UCSD-AML1 (cell line): ENCODE measurements around the gene STAMBP.
"Not testable (repeated sequence)": the region's sequence is repeated elsewhere in the genome, so short reads cannot be mapped to it uniquely, and the experiment has no call there.

ENCODE experiments used
- DNase-seq: peaks from one replicate; lab custom pipeline; 2025; ENCODE audit not compliant: unreplicated experiment; lab: John Stamatoyannopoulos, UW

Gene STAMBP

GRCh38 chr2:73885406-73885805 lies 56.6 kb downstream of the STAMBP start:
- DNase-seq = no peak

- DNase-seq = no peak
These were observed 57.6 kb downstream of the STAMBP start for GRCh38 chr2:73886357-73886756.

GRCh38 chr2:73887596-73888353 lies 59.0 kb downstream of the STAMBP start:
- DNase-seq = not testable (repeated sequence)

DNA sequence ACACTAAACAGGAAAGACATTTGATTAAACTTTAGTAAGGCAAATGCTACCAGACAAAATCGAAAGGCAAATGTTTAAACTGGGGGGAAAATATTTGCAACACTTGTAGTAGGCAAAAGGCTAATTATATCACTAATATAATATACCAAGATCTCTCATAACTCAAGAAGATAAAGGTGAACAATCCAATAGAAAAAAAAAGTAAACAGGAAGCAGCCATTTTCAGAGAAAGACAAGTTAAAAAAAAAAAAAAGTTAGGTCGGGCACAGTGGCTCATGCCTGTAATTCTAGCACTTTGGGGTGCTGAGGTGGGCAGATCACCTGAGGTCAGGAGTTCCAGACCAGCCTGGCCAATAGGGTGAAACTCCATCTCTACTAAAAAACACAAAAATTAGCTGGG lies 59.6 kb downstream of the STAMBP start:
- no peak for DNase-seq

- DNase-seq = no peak
These were observed 60.4 kb downstream of the STAMBP start for GRCh38 chr2:73889206-73889605.

DNA sequence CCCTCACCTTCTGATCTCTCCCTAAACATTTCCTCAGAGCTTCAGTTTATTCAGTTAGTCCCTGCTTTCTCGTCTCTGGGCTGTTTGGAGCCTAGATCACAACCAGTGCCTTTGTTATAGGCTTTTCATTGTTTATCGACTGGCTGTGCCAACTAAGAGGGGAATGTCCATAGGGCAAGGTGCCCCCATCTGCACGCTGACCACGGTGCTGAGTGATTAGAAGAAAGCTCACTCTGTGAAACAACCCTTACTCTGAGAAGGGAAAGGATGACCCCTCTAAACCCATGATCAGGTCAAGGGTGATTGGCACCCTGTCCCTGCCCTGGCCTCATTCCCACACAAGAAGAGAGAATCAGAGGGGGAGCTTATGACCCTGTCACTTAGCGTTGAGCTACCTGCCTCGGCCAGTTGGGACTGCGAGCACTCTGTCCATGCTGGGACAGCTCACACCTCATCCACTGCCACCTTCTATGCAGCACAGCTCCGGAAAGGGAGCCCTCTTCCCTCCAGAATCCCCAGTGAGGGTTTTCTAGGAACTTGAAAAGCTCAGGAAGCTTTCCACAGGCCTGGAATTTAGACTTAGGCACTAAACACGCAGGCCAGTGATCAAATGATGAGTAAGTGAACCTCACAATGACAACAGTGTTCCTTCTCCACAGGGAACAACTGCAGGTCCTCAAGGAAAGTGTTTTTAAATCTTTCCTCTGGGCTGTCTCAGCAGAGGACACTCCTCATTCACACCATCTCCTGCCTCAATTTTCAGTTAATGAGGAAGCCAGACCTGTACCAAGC lies 61.7 kb downstream of the STAMBP start:
- DNase-seq = no peak

DNA sequence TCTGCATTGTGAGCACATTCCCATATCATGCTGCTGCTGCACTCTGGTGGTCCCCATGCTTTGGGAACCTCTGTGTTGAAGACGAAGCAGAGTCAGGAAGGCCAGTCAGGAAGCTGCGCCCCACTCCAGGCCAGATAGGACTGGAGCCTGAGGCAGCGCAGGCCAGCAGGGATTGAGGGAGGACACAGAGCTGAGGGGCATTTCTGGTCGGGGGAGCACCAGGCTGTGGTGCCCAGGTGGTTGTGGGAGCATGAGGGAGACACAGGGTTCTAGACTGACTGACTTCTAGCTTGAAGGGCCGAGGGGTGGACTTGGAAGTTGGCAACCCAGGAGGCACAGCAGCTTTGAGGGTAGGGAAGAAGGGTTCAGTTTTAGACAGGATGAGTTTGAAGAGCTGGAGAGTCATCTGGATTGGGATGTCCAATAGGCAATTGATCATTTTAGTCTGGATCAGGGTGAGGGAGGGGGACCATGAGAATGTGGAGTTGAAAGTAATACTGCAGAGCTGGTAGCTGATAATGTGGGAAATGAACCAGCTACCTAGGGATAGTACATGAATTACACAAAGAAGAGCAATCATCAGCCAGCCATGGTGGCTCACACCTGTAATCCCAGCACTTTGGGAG lies 62.6 kb downstream of the STAMBP start:
- no peak for DNase-seq

DNA sequence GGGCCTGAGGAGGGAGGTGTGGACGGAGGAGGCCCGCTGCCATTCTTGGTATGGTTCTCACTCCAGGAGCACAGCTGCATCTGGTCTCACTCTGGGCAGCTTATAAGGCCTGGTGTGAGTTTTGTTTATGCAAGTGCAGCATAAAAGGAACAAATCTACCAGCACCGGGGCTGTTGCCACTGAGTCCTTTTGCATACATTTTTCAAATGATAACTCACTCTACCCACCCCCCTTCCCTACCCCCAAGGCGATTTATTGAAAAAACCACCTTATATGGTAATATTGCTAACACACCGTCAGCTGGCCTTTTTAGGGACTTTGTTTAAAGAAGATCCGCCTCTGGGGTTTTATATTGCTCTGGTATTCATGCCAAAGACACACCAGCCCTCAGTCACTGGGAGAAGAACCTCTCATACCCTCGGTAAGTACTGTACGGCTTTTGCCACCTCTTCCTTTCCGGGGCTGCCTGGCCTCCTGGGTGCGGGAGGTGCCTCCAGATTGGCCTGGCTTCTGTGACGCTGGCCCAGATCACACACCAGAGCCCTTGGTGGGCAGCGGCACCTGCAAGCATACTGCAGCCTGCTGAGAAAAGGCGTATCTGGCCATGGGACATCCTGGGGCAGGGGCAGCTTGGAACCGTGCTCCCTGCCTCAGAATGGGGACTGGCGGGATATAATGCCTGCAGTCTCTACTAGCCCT lies 64.0 kb downstream of the STAMBP start, which contains the start of gene ACTG2:
ACTG2 (plus strand) TSS at position 378 of the 699 bp plus-strand sequence. CDS start 8,304 bp downstream, outside the sequence.
- no peak for DNase-seq

DNA sequence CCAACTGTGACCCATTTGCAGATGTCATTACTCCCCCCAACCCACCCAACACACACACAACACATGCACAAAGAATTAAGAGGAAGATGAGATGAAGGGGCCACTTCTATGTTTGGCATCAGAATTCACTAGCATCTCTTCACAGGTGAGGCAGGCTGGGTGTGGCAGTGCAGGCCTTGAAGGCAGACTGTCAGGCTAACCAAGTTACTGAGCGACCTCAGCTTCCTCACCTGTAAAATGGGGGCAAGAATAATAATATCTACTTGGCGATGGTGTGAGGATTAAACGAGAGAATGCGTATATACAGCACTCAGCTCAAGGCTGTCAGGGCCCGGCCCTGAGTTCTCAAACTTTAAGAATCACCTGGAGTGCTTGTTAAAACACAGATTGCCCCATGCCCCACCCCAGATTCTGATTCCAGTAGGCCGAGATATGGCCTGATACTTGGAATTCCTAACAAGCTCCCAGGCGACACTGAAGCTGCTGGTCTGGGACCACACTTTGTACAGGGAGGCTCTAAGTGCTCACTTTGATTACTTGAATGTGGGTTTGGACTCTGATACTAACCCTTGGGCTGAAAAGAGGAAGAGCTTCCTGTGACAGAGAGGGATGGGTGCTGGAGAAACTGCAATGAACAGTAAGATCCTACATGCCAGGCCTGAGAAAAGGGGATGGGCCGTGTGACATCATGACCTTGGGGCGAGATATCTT lies 65.2 kb downstream of the STAMBP start:
- DNase-seq = no peak

GRCh38 chr2:73894475-73894850 lies 65.7 kb downstream of the STAMBP start:
- DNase-seq = no peak

- no peak for DNase-seq
These were observed 66.1 kb downstream of the STAMBP start for GRCh38 chr2:73894877-73895276.

GRCh38 chr2:73895473-73895872 lies 66.7 kb downstream of the STAMBP start:
- DNase-seq = no peak

DNA sequence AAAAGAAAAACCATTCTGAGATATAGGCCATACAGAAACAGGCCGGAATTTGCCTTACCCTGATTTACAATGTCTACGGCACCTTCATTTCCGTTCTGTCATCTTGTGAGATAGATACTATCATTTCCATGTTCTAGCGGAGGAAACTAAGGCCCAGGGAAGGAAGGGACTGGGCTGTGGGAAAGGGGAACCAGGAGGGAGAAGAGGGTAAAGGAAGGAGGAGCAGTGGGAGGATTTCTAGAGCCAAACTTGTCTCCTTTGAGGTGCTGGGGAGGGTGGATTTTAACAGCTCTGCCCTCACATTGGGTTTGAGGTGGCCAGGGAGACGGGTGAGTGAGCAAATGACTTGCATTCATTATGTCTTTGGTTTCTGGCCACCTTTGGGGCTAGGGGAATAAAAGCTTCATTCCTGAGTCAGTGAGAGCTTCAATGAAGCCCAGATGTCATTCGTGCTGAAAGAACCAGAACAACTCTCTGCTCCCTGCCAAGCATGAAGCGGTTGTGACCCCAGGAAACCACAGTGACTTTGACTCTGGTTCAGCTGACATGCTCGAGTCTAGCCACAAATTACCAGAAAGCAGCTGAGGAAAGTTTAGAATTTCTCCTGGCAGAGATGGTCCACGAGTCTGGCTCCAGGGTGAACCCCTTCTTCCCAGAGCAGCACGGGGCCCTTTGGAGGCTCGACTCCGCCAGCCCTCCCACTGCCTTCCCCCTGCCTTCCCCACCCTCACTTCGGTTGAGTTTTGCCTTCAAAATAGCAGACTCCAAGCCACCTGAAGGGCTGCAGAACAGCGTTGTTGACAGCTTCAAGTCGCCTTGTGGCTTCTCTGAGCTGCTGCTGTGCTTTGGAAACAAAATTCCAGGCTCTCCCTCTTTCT lies 67.8 kb downstream of the STAMBP start:
- DNase-seq = peak; percentile 29

DNA sequence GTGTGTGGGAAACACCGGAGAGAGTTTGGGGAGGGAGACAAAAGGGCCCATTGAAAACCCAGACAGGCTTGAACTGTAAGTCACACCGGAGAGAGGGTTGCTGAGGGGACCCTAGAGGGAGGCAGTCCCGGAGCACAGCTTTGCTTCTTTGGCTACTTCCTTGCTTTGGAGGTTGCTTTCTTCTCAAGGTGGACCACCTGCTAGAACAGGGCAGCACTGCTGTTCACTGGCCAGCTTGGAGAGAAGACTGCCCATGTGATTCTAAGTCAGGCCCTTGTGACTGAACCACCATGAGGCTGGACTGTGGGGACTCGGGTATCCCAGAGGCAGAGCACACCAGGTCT lies 68.5 kb downstream of the STAMBP start:
- no peak for DNase-seq

GRCh38 chr2:73897934-73898333 lies 69.2 kb downstream of the STAMBP start:
- no peak for DNase-seq

DNA sequence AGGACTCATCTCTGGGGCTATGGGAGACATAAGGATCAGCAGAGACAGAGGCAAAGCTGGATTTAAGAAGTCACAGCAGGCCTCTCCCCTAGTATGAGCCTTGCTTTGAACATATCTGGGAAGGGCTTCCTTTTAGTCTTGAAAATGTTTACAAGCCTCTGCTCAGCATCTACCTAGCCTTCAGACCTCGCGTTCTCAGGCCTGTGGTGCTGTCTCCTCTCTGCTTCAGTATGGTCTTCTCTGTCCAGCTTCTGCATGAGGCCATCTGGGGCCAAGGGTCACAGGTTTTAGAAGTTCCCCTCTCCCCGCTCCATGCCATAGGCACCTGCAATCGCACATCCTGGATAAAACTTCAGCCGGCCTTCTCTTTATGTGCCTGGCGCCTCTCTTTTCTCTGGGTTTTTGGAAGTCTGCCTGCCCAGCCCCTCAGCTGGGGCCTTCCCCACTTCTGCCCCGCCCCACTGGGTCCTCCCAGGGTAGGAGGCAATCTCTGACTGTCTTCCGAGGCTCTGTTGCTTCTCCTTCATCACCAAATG lies 71.1 kb downstream of the STAMBP start:
- DNase-seq = no peak

DNA sequence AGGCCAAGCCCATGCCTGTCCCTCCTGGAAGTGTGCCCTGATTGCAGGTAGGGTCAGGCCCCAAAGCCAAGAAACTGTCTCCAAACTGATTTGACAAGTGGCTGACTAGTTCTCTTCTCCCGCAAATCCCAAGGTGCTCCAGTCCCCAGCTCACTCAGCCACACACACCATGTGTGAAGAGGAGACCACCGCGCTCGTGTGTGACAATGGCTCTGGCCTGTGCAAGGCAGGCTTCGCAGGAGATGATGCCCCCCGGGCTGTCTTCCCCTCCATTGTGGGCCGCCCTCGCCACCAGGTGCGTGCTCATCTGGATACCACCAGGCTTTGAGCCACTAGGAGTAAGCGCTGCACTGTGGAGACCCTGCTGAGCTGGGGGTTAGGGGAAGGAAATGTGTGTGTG lies 72.4 kb downstream of the STAMBP start:
- DNase-seq = no peak

GRCh38 chr2:73902284-73902683 lies 73.5 kb downstream of the STAMBP start:
- no peak for DNase-seq

DNA sequence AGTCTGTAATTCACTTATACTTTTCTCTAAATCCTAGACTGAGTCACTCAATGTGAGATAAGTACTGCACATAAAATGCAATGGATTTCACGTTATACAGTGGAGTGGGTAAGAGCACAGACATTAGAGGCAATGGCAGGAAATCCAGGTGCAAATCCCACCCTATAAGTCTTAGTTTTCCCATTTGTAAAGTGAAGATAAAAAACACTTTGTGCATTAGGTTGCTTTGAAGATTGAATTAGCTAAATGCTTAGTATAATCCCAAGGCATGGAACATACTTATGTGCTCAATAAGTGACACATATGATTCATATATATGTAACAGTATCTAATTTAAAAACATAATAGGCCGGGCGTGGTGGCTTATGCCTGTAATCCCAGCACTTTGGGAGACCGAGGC lies 74.6 kb downstream of the STAMBP start:
- no peak for DNase-seq
